ENCODE measurements around the gene PLCL2. TPM values are rescaled to one million over a fixed set of nuclear protein-coding genes. Genes with fewer than 3 reads are reported as not detected.

The PLCL2 gene
- total RNA-seq, 1 donor from 2014 or later = 11.3 TPM

DNA sequence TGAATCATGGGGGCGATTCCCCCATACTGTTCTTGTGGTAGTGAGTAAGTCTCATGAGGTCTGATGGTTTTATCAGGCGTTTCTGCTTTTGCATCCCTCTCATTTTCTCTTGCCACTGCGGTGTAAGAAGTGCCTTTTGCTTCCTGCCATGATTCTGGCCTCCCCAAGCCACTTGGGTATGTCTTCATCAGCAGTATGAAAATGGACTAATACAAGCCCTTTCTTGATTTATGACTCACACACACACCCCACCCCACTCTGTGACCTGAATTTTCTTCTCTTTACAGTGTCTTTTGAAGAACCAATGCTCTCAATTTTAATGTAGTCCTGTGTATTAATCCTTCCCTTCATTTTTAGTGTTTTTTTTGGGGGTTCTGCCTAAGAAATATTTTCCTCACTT, 244.8 kb downstream of the PLCL2 start:
- Mint-ChIP-seq H3K4me1 (ENCODE audit: low read depth) (no peaks in the 10 kb centered on the region), H3K4me3 (ENCODE audit: low read depth) (no peak overlapping the region), H3K36me3 (ENCODE audit: insufficient read depth) (no peaks in the 10 kb centered on the region), H3K9me3 (ENCODE audit: low read depth) (no peaks in the 10 kb centered on the region), H3K27ac (no peak overlapping the region), H3K27me3 (no peaks in the 10 kb centered on the region)
- TF ChIP-seq, protein P1, sequence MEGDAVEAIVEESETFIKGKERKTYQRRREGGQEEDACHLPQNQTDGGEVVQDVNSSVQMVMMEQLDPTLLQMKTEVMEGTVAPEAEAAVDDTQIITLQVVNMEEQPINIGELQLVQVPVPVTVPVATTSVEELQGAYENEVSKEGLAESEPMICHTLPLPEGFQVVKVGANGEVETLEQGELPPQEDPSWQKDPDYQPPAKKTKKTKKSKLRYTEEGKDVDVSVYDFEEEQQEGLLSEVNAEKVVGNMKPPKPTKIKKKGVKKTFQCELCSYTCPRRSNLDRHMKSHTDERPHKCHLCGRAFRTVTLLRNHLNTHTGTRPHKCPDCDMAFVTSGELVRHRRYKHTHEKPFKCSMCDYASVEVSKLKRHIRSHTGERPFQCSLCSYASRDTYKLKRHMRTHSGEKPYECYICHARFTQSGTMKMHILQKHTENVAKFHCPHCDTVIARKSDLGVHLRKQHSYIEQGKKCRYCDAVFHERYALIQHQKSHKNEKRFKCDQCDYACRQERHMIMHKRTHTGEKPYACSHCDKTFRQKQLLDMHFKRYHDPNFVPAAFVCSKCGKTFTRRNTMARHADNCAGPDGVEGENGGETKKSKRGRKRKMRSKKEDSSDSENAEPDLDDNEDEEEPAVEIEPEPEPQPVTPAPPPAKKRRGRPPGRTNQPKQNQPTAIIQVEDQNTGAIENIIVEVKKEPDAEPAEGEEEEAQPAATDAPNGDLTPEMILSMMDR (IDR thresholded peaks at IDR 0.05; ENCODE audit: unreplicated experiment) = no peak
- no peak for DNase-seq (ENCODE audit: low spot score, unreplicated experiment)

DNA sequence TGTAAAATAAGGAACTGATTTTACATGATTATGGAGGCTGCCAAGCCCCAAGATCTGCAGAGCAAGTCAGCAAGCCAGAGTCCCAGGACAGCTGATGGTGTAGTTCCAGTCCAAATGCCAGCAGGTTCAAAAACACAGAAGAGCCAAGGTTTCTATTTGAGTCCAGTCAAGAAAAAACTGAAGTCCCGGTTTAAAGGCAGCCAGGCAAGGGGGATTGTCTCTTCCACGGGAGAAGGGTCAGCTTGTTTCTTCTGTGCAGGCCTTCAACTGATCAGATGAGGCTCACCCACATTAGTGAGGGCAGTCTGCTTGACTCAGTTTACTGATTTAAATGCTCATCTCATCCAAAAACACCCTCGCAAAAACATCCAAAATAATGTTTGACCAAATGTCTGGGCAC, 246.2 kb downstream of the PLCL2 start:
- Mint-ChIP-seq H3K27me3 (no peaks in the 10 kb centered on the region), H3K9me3 (ENCODE audit: low read depth) (peaks cover 3% of the 10 kb centered on the region), H3K27ac (no peak overlapping the region), H3K36me3 (ENCODE audit: insufficient read depth) (no peaks in the 10 kb centered on the region), H3K4me3 (ENCODE audit: low read depth) (no peak overlapping the region), H3K4me1 (ENCODE audit: low read depth) (no peaks in the 10 kb centered on the region)
- TF ChIP-seq, protein P1 (IDR thresholded peaks at IDR 0.05; ENCODE audit: unreplicated experiment) = no peak
- no peak for DNase-seq (ENCODE audit: low spot score, unreplicated experiment)

DNA sequence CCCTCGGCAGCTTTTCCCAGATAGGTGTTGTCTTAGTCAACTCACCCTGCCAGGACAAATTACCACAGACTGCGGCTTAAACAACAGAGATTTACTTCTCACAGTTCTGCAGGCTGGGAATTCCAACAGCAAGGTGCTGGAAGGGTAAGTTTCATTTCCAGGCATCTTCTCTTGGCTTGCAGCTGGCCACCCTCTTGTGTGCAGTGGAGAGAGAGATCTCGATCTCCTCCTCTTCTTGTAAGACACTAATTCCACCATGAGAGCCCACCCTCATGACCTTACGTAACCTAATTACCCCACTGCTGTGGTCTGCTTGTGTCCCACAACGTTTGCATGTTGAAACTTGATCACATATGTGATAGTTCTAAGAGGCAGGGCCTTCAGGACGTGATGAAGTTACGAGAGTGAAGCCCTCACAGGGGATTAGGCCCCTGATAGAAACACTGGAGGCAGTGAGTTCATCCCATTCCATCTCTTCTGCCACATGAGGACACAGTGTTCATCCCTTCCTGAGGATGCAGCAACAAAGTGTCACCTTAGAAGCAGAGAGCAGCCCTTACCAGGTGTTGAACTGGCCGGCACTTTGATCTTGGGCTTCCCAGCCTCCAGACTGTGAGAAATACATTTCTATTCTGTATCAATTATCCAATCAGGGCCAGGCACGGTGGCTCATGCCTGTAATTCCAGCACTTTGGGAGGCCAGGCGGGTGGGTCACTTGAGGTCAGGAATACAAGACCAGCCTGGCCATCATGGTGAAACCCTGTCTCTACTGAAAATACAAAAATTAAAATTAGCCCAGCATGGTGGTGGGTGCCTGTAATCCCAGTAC, 247.7 kb downstream of the PLCL2 start:
- TF ChIP-seq, protein P1 (IDR thresholded peaks at IDR 0.05; ENCODE audit: unreplicated experiment) = no peak
- H3K4me1 Mint-ChIP-seq (ENCODE audit: low read depth) = peaks cover 2% of the 10 kb centered on the region
- no peaks in the 10 kb centered on the region for H3K36me3 Mint-ChIP-seq (ENCODE audit: insufficient read depth)
- DNase-seq (ENCODE audit: low spot score, unreplicated experiment) = no peak
- no peak overlapping the region for H3K27ac Mint-ChIP-seq
- no peak overlapping the region for H3K4me3 Mint-ChIP-seq (ENCODE audit: low read depth)
- peaks cover 3% of the 10 kb centered on the region for H3K9me3 Mint-ChIP-seq (ENCODE audit: low read depth)
- no peaks in the 10 kb centered on the region for H3K27me3 Mint-ChIP-seq

DNA sequence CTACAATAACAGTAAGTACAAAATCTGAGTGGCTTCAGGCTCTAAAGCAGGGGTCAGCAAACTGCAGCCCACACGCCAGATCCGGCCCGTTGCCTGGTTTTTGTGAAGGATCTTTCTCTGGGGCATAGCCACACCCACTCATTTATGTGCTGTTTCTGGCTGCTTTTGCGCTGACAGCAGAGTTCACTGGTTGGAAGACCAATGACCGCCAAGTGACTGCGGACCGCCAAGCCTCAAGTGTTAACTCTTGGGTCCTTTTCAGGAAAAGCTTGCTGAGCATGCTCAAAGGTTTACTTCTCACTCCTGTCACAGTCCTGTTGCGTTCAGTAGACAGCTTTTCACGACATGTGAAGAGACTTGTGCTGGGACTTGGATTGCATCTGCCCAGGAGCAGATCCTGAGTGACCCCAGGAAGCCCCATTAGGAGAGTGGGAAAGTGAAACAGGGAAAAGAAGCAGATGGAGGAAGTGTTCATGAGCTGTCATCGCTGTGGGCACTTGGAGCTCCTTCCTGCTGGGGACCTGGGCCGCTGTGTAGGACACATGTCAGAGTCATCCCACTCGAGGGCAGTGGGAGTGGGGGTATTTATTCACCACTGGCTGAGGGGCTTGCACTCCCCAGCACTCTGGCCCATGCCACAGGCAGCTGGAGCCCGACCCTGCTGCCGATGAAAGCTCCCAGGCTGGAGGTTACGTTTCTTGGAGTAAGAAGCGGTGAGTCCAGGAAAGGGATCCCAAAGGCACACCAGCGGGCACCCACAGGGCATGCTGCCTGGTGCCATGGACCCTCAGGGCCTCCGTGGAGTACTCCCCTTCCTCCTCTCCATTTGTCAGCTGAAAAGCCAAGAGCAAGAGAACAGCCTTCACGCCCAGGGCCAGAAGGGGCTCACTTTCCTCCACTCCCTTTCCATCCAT, 249.1 kb downstream of the PLCL2 start:
- no peak for DNase-seq (ENCODE audit: low spot score, unreplicated experiment)
- Mint-ChIP-seq H3K4me1 (ENCODE audit: low read depth) (peaks cover 2% of the 10 kb centered on the region), H3K27ac (no peak overlapping the region), H3K27me3 (no peaks in the 10 kb centered on the region), H3K4me3 (ENCODE audit: low read depth) (no peak overlapping the region), H3K9me3 (ENCODE audit: low read depth) (peaks cover 3% of the 10 kb centered on the region), H3K36me3 (ENCODE audit: insufficient read depth) (no peaks in the 10 kb centered on the region)
- TF ChIP-seq, protein P1 (IDR thresholded peaks at IDR 0.05; ENCODE audit: unreplicated experiment) = no peak

DNA sequence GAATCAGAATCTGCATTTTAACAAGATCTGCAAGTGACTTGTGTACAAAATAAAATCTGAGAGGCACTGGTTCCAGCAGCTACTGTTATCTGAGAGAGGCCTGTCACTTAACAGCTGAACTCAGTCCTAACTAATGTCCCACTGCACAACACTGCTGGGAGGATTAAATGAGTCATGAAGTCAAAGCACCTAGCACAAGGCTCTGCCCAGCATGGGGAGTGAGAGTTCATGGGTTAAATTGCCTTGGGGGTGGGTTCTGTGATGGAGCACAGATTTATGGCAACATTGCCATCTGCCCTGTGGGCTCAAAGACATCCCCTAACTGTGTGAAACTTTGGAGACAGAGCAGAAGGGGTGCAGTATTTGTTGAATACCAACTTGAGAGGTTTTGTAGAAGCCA, 250.9 kb downstream of the PLCL2 start:
- no peak overlapping the region for H3K4me3 Mint-ChIP-seq (ENCODE audit: low read depth)
- peaks cover 3% of the 10 kb centered on the region for H3K9me3 Mint-ChIP-seq (ENCODE audit: low read depth)
- H3K36me3 Mint-ChIP-seq (ENCODE audit: insufficient read depth) = no peaks in the 10 kb centered on the region
- no peak for DNase-seq (ENCODE audit: low spot score, unreplicated experiment)
- TF ChIP-seq, protein P1 (IDR thresholded peaks at IDR 0.05; ENCODE audit: unreplicated experiment) = no peak
- peaks cover 2% of the 10 kb centered on the region for H3K4me1 Mint-ChIP-seq (ENCODE audit: low read depth)
- no peaks in the 10 kb centered on the region for H3K27me3 Mint-ChIP-seq
- no peak overlapping the region for H3K27ac Mint-ChIP-seq
